ENCODE measurements around the gene PPP1R37. TPM values are rescaled to one million over a fixed set of nuclear protein-coding genes. Genes with fewer than 3 reads are reported as not detected.

Gene PPP1R37
- total and polyA plus RNA-seq, 2 of the 8 experiments (the other 6 are each of a cell fraction or from before 2014, with no cell fraction given) = 14.6 to 25.7 TPM

DNA sequence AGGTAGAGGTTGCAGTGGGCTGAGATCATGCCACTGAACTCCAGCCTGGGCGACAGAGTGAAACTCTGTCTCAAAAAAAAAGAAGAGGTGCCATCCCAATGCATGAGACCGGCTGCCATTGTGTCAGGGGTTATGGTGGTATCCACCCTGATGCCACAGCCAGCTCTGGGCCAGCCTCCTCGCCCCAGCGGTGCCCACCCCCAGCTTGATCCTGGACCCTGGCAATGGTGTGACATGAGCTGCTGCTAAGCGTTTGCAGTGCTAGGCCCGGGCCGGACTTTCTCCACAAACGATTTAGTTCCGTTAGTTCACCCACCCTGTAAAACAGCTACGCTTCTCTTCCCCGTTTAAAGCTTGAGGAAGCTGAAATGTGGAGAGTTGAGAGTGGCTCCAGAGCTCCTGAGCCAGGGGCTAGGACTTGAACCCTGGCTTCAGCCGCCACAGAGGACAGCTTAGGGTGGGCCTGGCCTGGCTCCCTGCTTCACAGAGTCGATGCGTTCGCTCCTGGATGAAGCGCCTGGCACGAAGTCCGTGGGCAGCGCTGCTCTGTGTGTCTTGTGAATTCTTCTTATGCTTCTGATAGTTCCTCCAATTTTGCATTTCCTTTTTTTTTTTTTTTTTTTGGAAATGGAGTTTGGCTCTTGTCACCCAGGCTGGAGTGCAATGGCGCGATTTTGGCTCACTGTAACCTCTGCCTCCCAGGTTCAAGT, 42.4 kb downstream of the PPP1R37 start:
- peaks cover 13% of the 10 kb centered on the region in 2 experiments for H4K20me1 ChIP-seq (replicated peaks in 1 of 2; ENCODE audit: control insufficient read depth in 1 of 2, insufficient read depth in 2 of 2, low read length in 2 of 2)
- FAIRE-seq = no peak
- TF ChIP-seq RNF2 (IDR thresholded peaks at IDR 0.05; ENCODE audit: borderline replicate concordance, low read depth, low read length, missing control alignments, poor library complexity, severe bottlenecking) (no peak), CBX8 (IDR thresholded peaks at IDR 0.05; ENCODE audit: borderline replicate concordance, low read depth, low read length) (no peak), HDAC6 (IDR thresholded peaks at IDR 0.05; ENCODE audit: low read depth, low read length) (no peak), RAD21 (IDR thresholded peaks at IDR 0.05 in 1 of 2, conservative IDR thresholded peaks at IDR 0.05 in 1 of 2; ENCODE audit: low read depth in 2 of 2, low read length in 2 of 2) (no peak), MAFK (IDR thresholded peaks at IDR 0.05; ENCODE audit: low read depth, low read length) (no peak), YY1 (IDR thresholded peaks at IDR 0.05; ENCODE audit: low read depth, low read length) (no peak), NANOG (IDR thresholded peaks at IDR 0.05; ENCODE audit: insufficient read depth, low read depth, low read length, poor library complexity, severe bottlenecking) (no peak), JUND (IDR thresholded peaks at IDR 0.05; ENCODE audit: low read length) (no peak), GABPA (IDR thresholded peaks at IDR 0.05; ENCODE audit: borderline replicate concordance, insufficient read depth, low read length) (no peak), SP2 (IDR thresholded peaks at IDR 0.05; ENCODE audit: low read length) (no peak), ASH2L (IDR thresholded peaks at IDR 0.05; ENCODE audit: low read length) (no peak)

More for the DNA sequence above, 42.4 kb downstream of the PPP1R37 start:
- no peak overlapping the region for H3K23ac ChIP-seq (ENCODE audit: insufficient read length)
- no peak overlapping the region for H4K91ac ChIP-seq (replicated peaks; ENCODE audit: insufficient read length, low read length)
- 0 out of 2 replicates have a peak overlapping the region, but pooled peaks have one; percentile 75 for H2BK5ac ChIP-seq (ENCODE audit: low read depth, low read length)
- ChIA-PET CTCF (ENCODE audit: partially characterized antibody) (interaction anchor here (0.6 to 4.2 kb wide), 9 partner anchors 10 to 99 kb away, joined by 3 to 27 read pairs (median 5); no protein-coding TSS in a partner anchor), POLR2A (ENCODE audit: partially characterized antibody) (interaction anchor here (0.7 to 2.0 kb wide), 6 partner anchors 10 to 57 kb away, joined by 3 to 7 read pairs (median 3); no protein-coding TSS in a partner anchor)
- no peak overlapping the region for H3K18ac ChIP-seq (ENCODE audit: extremely low read depth, low read length)
- H2BK20ac ChIP-seq (ENCODE audit: low read length) = no peak overlapping the region
- WGBS, 2 experiments (ENCODE audit: extremely low coverage in 1 of 2, insufficient coverage in 1 of 2, insufficient read length in 1 of 2, insufficient replicate concordance in 2 of 2, low coverage in 1 of 2, low lambda C conversion rate in 2 of 2, missing lambda C conversion rate in 1 of 2) = 94% methylated on average over 19 of the region's 21 CpGs; no CpG with 5 or more reads in 1 of the 2 experiments
- peak overlapping the region; percentile 65; the same call in 1 of the 2 replicates for H2AK5ac ChIP-seq (ENCODE audit: low read depth, low read length)
- H3K56ac ChIP-seq (replicated peaks; ENCODE audit: insufficient read length, low read depth, low read length) = no peak overlapping the region
- no peak overlapping the region for H4K5ac ChIP-seq (ENCODE audit: insufficient read length, low read depth, low read length)
- H3K4me1 ChIP-seq (replicated peaks in 1 of 4; ENCODE audit: control insufficient read depth in 3 of 4, insufficient read depth in 4 of 4, low read length in 3 of 4) = peaks cover 0 to 25% (median 12%) of the 10 kb centered on the region in 4 experiments; a peak in 5 of 7 replicates
- no peak overlapping the region; the same call in 1 of the 2 replicates for H2BK12ac ChIP-seq (ENCODE audit: low read depth, low read length)
- no peak overlapping the region for H3K4ac ChIP-seq (replicated peaks; ENCODE audit: insufficient read length, low read depth, low read length)
- H3K14ac ChIP-seq (ENCODE audit: insufficient read length) = no peak overlapping the region
- H3K4me2 ChIP-seq (ENCODE audit: insufficient read depth in 1 of 2, low read depth in 2 of 2, low read length in 2 of 2) = no peak overlapping the region
- no peak overlapping the region for H2BK120ac ChIP-seq (replicated peaks; ENCODE audit: low read depth, low read length)
- H2AFZ ChIP-seq (ENCODE audit: low read length) = no peak overlapping the region
- H3K79me2 ChIP-seq (ENCODE audit: control insufficient read depth in 1 of 2, insufficient read depth in 2 of 2, low read length in 2 of 2) = peaks cover 0 to 31% of the 10 kb centered on the region in 2 experiments; a peak in 1 of 4 replicates
- H3K4me3 ChIP-seq (ENCODE audit: extremely low read depth in 1 of 4, insufficient read depth in 2 of 4, low read depth in 3 of 4, low read length in 4 of 4) = no peak overlapping the region
- H3K27me3 ChIP-seq (replicated peaks in 1 of 4; ENCODE audit: control insufficient read depth in 3 of 4, extremely low read depth in 1 of 4, insufficient read depth in 3 of 4, low read length in 3 of 4) = no peaks in the 10 kb centered on the region; a peak in 1 of 7 replicates
- H3K23me2 ChIP-seq (ENCODE audit: low read depth, low read length) = no peaks in the 10 kb centered on the region
- no peaks in the 10 kb centered on the region for H3K9me3 ChIP-seq (ENCODE audit: insufficient read depth in 2 of 2, low read depth in 1 of 2, low read length in 1 of 2)
- H3K27ac ChIP-seq (ENCODE audit: low read depth, low read length) = no peak overlapping the region
- DNase-seq (ENCODE audit: low read depth in 1 of 2, low spot score in 2 of 2) = no peak
- H3K79me1 ChIP-seq (ENCODE audit: low read depth, low read length) = peaks cover 25% of the 10 kb centered on the region
- H4K8ac ChIP-seq (ENCODE audit: extremely low read depth, insufficient read depth, low read length) = peak overlapping the region; percentile 1; the same call in 1 of the 2 replicates
- no peak overlapping the region for H2BK15ac ChIP-seq (ENCODE audit: low read length)
- H3K36me3 ChIP-seq (ENCODE audit: control insufficient read depth in 2 of 4, insufficient read depth in 4 of 4, low read length in 3 of 4) = no peaks in the 10 kb centered on the region
- H3K9ac ChIP-seq (replicated peaks in 1 of 4; ENCODE audit: extremely low read depth in 1 of 4, low read depth in 3 of 4, low read length in 3 of 4) = no peak overlapping the region
